PC-3 (cell line): ENCODE measurements around the gene RNF144B. TPM values are rescaled to one million over a fixed set of nuclear protein-coding genes. Genes with fewer than 3 reads are reported as not detected.

Source experiments
- ATAC-seq: fragments of 200-7000 bp; cut with Tn5 transposase; 2 replicates; pipeline ENCODE4 v1.9.1; 2020; ENCODE audit warnings: mild to moderate bottlenecking, moderate library complexity
- BruUV-seq: library from RNA; stranded (reverse); fragments of 400-500 nt; replicated peaks from 2 replicates; lab custom pipeline; 2021; lab: Mats Ljungman, UMichigan
- CTCF ChIA-PET: fragments of 300-600 bp; sonication (Branson Sonifier 250); formaldehyde crosslinking; loops from one replicate; lab custom pipeline; 2022; ENCODE audit warnings: antibody characterized with exemption; lab: Charles Lee
- POLR2A ChIA-PET: fragments of 300-600 bp; sonication (Branson Sonifier 250); formaldehyde crosslinking; loops from one replicate; lab custom pipeline; 2022; ENCODE audit warnings: antibody characterized with exemption; ENCODE audit not compliant: unreplicated experiment; lab: Charles Lee
- DNase-seq: peaks from one replicate; pipeline ENCODE4 v3.0.0-alpha.2; 2015
- H2AFZ ChIP-seq: fragments of 300-600 bp; sonication (generic); 2 replicates; pipeline ENCODE4 v1.6.0; 2016; ENCODE audit warnings: antibody characterized with exemption, low read length
- H3F3A ChIP-seq: fragments of 300-600 bp; sonication (generic); one replicate; pipeline ENCODE4 v1.6.0; 2017; ENCODE audit warnings: antibody characterized with exemption, low read length, control low read depth, mild to moderate bottlenecking; ENCODE audit not compliant: unreplicated experiment
- H3K27ac ChIP-seq: fragments of 300-600 bp; sonication (generic); 2 replicates; pipeline ENCODE4 v1.5.1; 2016; ENCODE audit warnings: mild to moderate bottlenecking, low read length
- H3K27me3 ChIP-seq: fragments of 300-600 bp; sonication (generic); 2 replicates; pipeline ENCODE4 v1.6.1; 2016; ENCODE audit warnings: low read length, mixed read lengths
- H3K36me3 ChIP-seq: fragments of 300-600 bp; sonication (generic); 2 replicates; pipeline ENCODE4 v1.6.1; 2016; ENCODE audit warnings: low read depth, mixed run types, low read length, mixed read lengths
- H3K4me1 ChIP-seq: fragments of 300-600 bp; sonication (generic); 2 replicates; pipeline ENCODE4 v1.5.1; 2016; ENCODE audit warnings: low read length; ENCODE audit not compliant: insufficient read depth
- H3K4me2 ChIP-seq: fragments of 300-600 bp; sonication (generic); 2 replicates; pipeline ENCODE4 v1.6.0; 2016; ENCODE audit warnings: low read length
- H3K4me3 ChIP-seq: fragments of 300-600 bp; sonication (generic); 2 replicates; pipeline ENCODE4 v1.5.1; 2016; ENCODE audit warnings: mild to moderate bottlenecking, low read length, mixed read lengths
- H3K79me2 ChIP-seq: fragments of 300-600 bp; sonication (generic); 2 replicates; pipeline ENCODE4 v1.6.1; 2017; ENCODE audit warnings: low read length, mixed read lengths
- H3K9ac ChIP-seq: fragments of 300-600 bp; sonication (generic); 2 replicates; pipeline ENCODE4 v1.6.0; 2016; ENCODE audit warnings: mild to moderate bottlenecking, low read length
- H3K9me2 ChIP-seq: fragments of 300-600 bp; sonication (generic); replicated peaks from 2 replicates; pipeline ENCODE4 v1.6.1; 2016; ENCODE audit warnings: mixed run types, low read length, mixed read lengths
- H3K9me3 ChIP-seq: fragments of 300-600 bp; sonication (generic); 2 replicates; pipeline ENCODE4 v1.6.1; 2016; ENCODE audit warnings: low read length, mixed read lengths
- H4K20me1 ChIP-seq: fragments of 300-600 bp; sonication (generic); 2 replicates; pipeline ENCODE4 v1.6.1; 2016; ENCODE audit warnings: low read length, mixed read lengths
- CTCF ChIP-seq: fragments of 300-600 bp; sonication (generic); conservative IDR thresholded peaks from 2 replicates; pipeline ENCODE4 v1.5.1; 2017; ENCODE audit warnings: antibody characterized with exemption, low read depth, mild to moderate bottlenecking, low read length
- EZH2 ChIP-seq: fragments of 300-600 bp; sonication (generic); IDR thresholded peaks from one replicate; pipeline ENCODE4 v1.6.1; 2017; ENCODE audit warnings: antibody characterized with exemption, mild to moderate bottlenecking, low read length; ENCODE audit not compliant: unreplicated experiment
- EZH2phosphoT487 ChIP-seq: fragments of 300-600 bp; sonication (generic); IDR thresholded peaks from 2 replicates; pipeline ENCODE4 v1.6.1; 2018; ENCODE audit warnings: mild to moderate bottlenecking, antibody characterized with exemption, low read length, borderline replicate concordance
- intact Hi-C: fragments of 100-400 bp; cut with micrococcal nuclease; formaldehyde crosslinking; loops from 2 replicates; pipeline ENCODE4 v1.9.0; 2023
- total RNA-seq: library from RNA; depleted of rRNA; stranded (reverse); fragments of >200 nt; gene quantifications from 2 replicates; pipeline ENCODE4 v1.2.3, GENCODE V29; 2014

Gene RNF144B
- total RNA-seq, 1 experiment from 2014 or later, result 4.6 TPM

GRCh38 chr6:18431581-18431980 is 44.4 kb downstream of the RNF144B start:
- intact Hi-C loops, result no loop called here
- ChIA-PET POLR2A (interaction anchor here (0.5 kb wide), 2 partner anchors 167 to 181 kb away, joined by 9 to 10 read pairs; partner anchors contain the start of gene DEK), CTCF (no interaction called here)
- no peak overlapping the region for H3K4me3 ChIP-seq
- H3K27ac ChIP-seq, result no peak overlapping the region
- H3F3A ChIP-seq, result no peaks in the 10 kb centered on the region
- H3K4me2 ChIP-seq, result no peak overlapping the region
- no peaks in the 10 kb centered on the region for H4K20me1 ChIP-seq
- no TSS peak for BruUV-seq
- ATAC-seq (no peak), DNase-seq (no peak)
- H3K9me2 ChIP-seq, result no peaks in the 10 kb centered on the region
- H3K9ac ChIP-seq, result no peak overlapping the region
- H3K79me2 ChIP-seq, result no peaks in the 10 kb centered on the region
- H2AFZ ChIP-seq, result no peak overlapping the region
- no peaks in the 10 kb centered on the region for H3K27me3 ChIP-seq
- H3K9me3 ChIP-seq, result no peaks in the 10 kb centered on the region
- H3K36me3 ChIP-seq, result no peaks in the 10 kb centered on the region; the same call in 1 of the 2 replicates
- TF ChIP-seq EZH2 (no peak), EZH2phosphoT487 (no peak), CTCF (no peak)
- peaks cover 16% of the 10 kb centered on the region for H3K4me1 ChIP-seq

GRCh38 chr6:18432180-18432579 is 45.0 kb downstream of the RNF144B start:
- no peak overlapping the region for H2AFZ ChIP-seq
- no peaks in the 10 kb centered on the region for H3K9me2 ChIP-seq
- POLR2A ChIA-PET, result no interaction called here
- DNase-seq, result peak; percentile 12
- no peak for ATAC-seq
- TF ChIP-seq EZH2phosphoT487 (no peak), CTCF (no peak), EZH2 (no peak)
- no TSS peak for BruUV-seq
- no peaks in the 10 kb centered on the region for H3K79me2 ChIP-seq
- no peak overlapping the region for H3K4me3 ChIP-seq
- H3K36me3 ChIP-seq, result no peaks in the 10 kb centered on the region; the same call in 1 of the 2 replicates
- H3K9ac ChIP-seq, result no peak overlapping the region
- no peaks in the 10 kb centered on the region for H3K9me3 ChIP-seq
- no peaks in the 10 kb centered on the region for H4K20me1 ChIP-seq
- H3K27me3 ChIP-seq, result no peaks in the 10 kb centered on the region
- CTCF ChIA-PET, result no interaction called here
- H3F3A ChIP-seq, result no peaks in the 10 kb centered on the region
- intact Hi-C loops, result no loop called here
- H3K4me2 ChIP-seq, result no peak overlapping the region
- no peak overlapping the region for H3K27ac ChIP-seq
- peaks cover 16% of the 10 kb centered on the region for H3K4me1 ChIP-seq

- no peak overlapping the region for H3K4me3 ChIP-seq
- H2AFZ ChIP-seq, result no peak overlapping the region
- H3K4me2 ChIP-seq, result no peak overlapping the region
- no peaks in the 10 kb centered on the region for H3F3A ChIP-seq
- no peaks in the 10 kb centered on the region for H3K9me2 ChIP-seq
- peaks cover 16% of the 10 kb centered on the region for H3K4me1 ChIP-seq
- H3K9ac ChIP-seq, result no peak overlapping the region
- H3K27ac ChIP-seq, result no peak overlapping the region
- POLR2A ChIA-PET, result no interaction called here
- H3K79me2 ChIP-seq, result no peaks in the 10 kb centered on the region
- DNase-seq, result no peak
- no peak for ATAC-seq
- no peaks in the 10 kb centered on the region for H4K20me1 ChIP-seq
- CTCF ChIA-PET, result no interaction called here
- H3K27me3 ChIP-seq, result no peaks in the 10 kb centered on the region
- TF ChIP-seq CTCF, result no peak
- TF ChIP-seq EZH2, result no peak
- TF ChIP-seq EZH2phosphoT487, result no peak
- no peaks in the 10 kb centered on the region for H3K9me3 ChIP-seq
- BruUV-seq, result no TSS peak
- intact Hi-C loops, result no loop called here
- no peaks in the 10 kb centered on the region; the same call in 1 of the 2 replicates for H3K36me3 ChIP-seq
Measured at GRCh38 chr6:18432619-18433018, 45.5 kb downstream of the RNF144B start.
